Measurements from ENCODE around the gene HBS1L. TPM values are rescaled to one million over a fixed set of nuclear protein-coding genes. Genes with fewer than 3 reads are reported as not detected.

HBS1L gene
- total RNA-seq, 1 experiment from 2014 or later = 89.4 TPM

- CTCF ChIA-PET = interaction anchor here (4.8 kb wide), 1 partner anchor 9 kb away, joined by 28 read pairs; no protein-coding TSS in a partner anchor
- Histone ChIP-seq H3K9me2 (ENCODE audit: insufficient read depth) (no peaks in the 10 kb centered on the region), H3K4me3 (replicated peaks in 1 of 2; ENCODE audit: low read depth in 1 of 2, low read length in 2 of 2) (no peak overlapping the region), H2AFZ (ENCODE audit: low read depth, low read length, poor library complexity, severe bottlenecking) (no peak overlapping the region), H4K20me1 (ENCODE audit: insufficient read depth) (no peaks in the 10 kb centered on the region), H3K4me2 (ENCODE audit: low read length) (no peak overlapping the region), H3K36me3 (ENCODE audit: control insufficient read depth in 1 of 2, insufficient read depth in 2 of 2, low read length in 2 of 2) (no peaks in the 10 kb centered on the region), H3K79me2 (ENCODE audit: insufficient read depth, low read length) (no peaks in the 10 kb centered on the region), H3K9ac (ENCODE audit: low read length) (no peak overlapping the region), H3K9me3 (ENCODE audit: control insufficient read depth in 1 of 2, insufficient read depth in 1 of 2, low read depth in 1 of 2, low read length in 2 of 2) (no peaks in the 10 kb centered on the region; a peak in 1 of 4 replicates), H3K27me3 (ENCODE audit: insufficient read depth, low read length) (no peaks in the 10 kb centered on the region), H3K27ac (ENCODE audit: low read depth, low read length) (no peak overlapping the region), H3K4me1 (ENCODE audit: control insufficient read depth in 1 of 2, insufficient read depth in 2 of 2, low read length in 2 of 2) (no peaks in the 10 kb centered on the region)
- RAD21 ChIA-PET (ENCODE audit: low non-redundant PET in 1 of 2, low total read pairs in 2 of 2, uncharacterized antibody in 2 of 2, unreplicated experiment in 2 of 2) = no interaction called here
- ATAC-seq = no peak
- intact Hi-C loops (cut with micrococcal nuclease) = loop anchor here (10.0 kb wide), 1 partner anchor 304 kb away; no protein-coding TSS in a partner anchor
- BruUV-seq (replicated peaks) = no TSS peak
- no peak for DNase-seq (ENCODE audit: low read depth, low spot score)
- TF ChIP-seq ELF1 (IDR thresholded peaks at IDR 0.05; ENCODE audit: borderline replicate concordance, low read depth) (no peak), SP1 (IDR thresholded peaks at IDR 0.05; ENCODE audit: low read depth) (no peak), POLR2AphosphoS5 (IDR thresholded peaks at IDR 0.05; ENCODE audit: low read depth, low read length) (no peak), EZH2 (IDR thresholded peaks at IDR 0.05) (no peak), ZFX (IDR thresholded peaks at IDR 0.05) (no peak), ZBTB33 (IDR thresholded peaks at IDR 0.05; ENCODE audit: extremely low read depth, insufficient replicate concordance, low read length) (no peak), CBX3 (IDR thresholded peaks at IDR 0.05; ENCODE audit: low read depth) (no peak), MAX (IDR thresholded peaks at IDR 0.05) (no peak), EZH2phosphoT487 (IDR thresholded peaks at IDR 0.05; ENCODE audit: borderline replicate concordance) (no peak), SRF (IDR thresholded peaks at IDR 0.05; ENCODE audit: low read depth) (no peak), POLR2A (IDR thresholded peaks at IDR 0.05; ENCODE audit: borderline replicate concordance, extremely low read depth, insufficient read depth, insufficient read length) (no peak), FOSL1 (IDR thresholded peaks at IDR 0.05; ENCODE audit: low read depth) (no peak), RAD21 (IDR thresholded peaks at IDR 0.05; ENCODE audit: low read depth) (no peak), TCF7L2 (IDR thresholded peaks at IDR 0.05; ENCODE audit: borderline replicate concordance, extremely low read depth, insufficient read depth, insufficient read length) (no peak)
- POLR2A ChIA-PET = no interaction called here
Measured at GRCh38 chr6:134948691-134949090, 105.9 kb downstream of the HBS1L start.
